WI38 (cell line): ENCODE results near the gene ALDH1B1.

Source experiments
- H3K4me3 ChIP-seq: 2 replicates; pipeline ENCODE4 v1.5.1; 2011; ENCODE audit warnings: low read depth, mild to moderate bottlenecking, control low read depth, low read length
- TF ChIP-seq, protein P1 (sequence below): IDR thresholded peaks from 2 replicates; pipeline ENCODE4 v1.5.1; 2012; ENCODE audit warnings: low read depth, mild to moderate bottlenecking, control low read depth, low read length

The ALDH1B1 gene

DNA sequence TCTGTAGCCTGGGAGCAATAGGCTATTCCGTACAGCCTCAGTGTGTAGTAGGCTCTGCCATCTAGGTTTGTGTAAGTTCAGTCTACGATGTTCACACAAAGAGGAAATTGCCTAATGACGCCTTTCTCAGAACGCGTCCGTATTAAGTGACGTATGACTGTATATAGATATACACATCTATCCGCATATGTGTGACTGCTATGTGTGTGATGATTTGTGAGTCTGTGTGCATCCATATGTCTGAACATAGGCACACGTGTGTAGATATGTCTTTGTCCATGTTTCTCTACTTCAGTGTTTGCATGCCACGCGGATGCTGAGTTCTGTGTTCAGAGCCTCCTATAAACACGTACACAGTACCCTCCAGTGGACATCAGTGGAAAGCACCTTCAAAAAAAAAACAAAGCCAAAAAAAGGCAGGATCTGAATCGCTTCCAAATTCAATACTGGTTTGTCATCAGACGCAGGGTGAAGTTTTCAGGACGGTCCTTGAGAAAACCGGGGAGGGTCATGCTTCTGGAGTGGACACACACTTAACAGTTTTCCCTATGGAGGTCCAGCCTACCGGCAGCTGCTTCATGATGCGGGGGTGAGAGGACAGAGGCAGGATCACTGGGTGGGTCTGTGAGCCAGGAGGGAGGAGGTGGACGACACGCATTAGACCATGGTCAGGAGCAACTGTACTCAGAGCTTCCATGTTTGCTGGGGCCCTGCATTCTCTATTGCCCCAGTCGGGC, 29.5 kb upstream of the ALDH1B1 start:
- peak overlapping the region; percentile 30; the same call in 1 of the 2 replicates for H3K4me3 ChIP-seq

GRCh38 chr9:38363589-38363925, 28.9 kb upstream of the ALDH1B1 start:
- H3K4me3 ChIP-seq: no peak overlapping the region
- TF ChIP-seq, protein P1, sequence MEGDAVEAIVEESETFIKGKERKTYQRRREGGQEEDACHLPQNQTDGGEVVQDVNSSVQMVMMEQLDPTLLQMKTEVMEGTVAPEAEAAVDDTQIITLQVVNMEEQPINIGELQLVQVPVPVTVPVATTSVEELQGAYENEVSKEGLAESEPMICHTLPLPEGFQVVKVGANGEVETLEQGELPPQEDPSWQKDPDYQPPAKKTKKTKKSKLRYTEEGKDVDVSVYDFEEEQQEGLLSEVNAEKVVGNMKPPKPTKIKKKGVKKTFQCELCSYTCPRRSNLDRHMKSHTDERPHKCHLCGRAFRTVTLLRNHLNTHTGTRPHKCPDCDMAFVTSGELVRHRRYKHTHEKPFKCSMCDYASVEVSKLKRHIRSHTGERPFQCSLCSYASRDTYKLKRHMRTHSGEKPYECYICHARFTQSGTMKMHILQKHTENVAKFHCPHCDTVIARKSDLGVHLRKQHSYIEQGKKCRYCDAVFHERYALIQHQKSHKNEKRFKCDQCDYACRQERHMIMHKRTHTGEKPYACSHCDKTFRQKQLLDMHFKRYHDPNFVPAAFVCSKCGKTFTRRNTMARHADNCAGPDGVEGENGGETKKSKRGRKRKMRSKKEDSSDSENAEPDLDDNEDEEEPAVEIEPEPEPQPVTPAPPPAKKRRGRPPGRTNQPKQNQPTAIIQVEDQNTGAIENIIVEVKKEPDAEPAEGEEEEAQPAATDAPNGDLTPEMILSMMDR: no peak

More for the DNA sequence above, 29.5 kb upstream of the ALDH1B1 start:
- TF ChIP-seq, protein P1: peak; percentile 54

GRCh38 chr9:38367898-38368297, 24.6 kb upstream of the ALDH1B1 start:
- no peak overlapping the region for H3K4me3 ChIP-seq
- TF ChIP-seq, protein P1: no peak

DNA sequence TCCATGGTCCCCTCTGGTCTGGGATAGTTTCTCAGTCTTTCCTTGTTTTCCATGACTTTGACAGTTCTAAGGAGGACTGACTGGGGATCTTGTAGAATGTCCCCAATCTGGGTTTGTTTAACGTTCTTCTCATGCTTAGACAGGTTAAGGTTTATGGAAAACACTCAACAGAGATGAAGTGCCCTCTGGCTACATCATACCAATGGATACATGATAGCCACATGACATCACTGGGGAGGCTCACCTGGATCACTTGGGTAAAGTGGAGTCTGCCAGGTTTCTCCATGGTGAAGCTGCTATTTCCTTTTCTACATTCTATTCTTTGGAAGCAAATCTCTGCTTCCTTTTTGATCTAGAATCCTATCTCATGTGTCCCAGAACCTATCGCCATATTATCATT, 23.8 kb upstream of the ALDH1B1 start:
- no peak overlapping the region for H3K4me3 ChIP-seq
- TF ChIP-seq, protein P1: no peak

GRCh38 chr9:38370176-38370575, 22.3 kb upstream of the ALDH1B1 start:
- TF ChIP-seq, protein P1: no peak

DNA sequence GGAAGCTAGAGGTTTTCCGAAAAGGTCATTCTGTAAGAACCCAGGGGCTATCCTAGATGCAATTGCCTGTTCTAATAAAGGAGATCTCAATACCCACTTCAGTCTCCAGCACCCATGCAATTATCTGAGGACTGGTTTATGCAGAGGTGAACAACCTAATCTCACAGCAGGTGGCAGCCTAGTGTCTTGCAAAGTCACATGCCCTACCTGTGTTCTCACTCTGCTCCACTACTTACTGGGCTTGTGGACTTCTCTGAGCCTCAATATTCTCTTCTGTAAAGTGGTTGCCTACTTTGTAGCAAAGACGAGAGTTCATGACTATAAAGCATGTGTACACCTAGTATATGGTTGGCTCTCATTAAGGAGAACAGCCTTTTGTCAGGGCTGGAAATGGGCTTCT, 21.0 kb upstream of the ALDH1B1 start:
- TF ChIP-seq, protein P1: no peak
- no peak overlapping the region for H3K4me3 ChIP-seq

More at GRCh38 chr9:38370176-38370575, 22.3 kb upstream of the ALDH1B1 start:
- no peak overlapping the region for H3K4me3 ChIP-seq

DNA sequence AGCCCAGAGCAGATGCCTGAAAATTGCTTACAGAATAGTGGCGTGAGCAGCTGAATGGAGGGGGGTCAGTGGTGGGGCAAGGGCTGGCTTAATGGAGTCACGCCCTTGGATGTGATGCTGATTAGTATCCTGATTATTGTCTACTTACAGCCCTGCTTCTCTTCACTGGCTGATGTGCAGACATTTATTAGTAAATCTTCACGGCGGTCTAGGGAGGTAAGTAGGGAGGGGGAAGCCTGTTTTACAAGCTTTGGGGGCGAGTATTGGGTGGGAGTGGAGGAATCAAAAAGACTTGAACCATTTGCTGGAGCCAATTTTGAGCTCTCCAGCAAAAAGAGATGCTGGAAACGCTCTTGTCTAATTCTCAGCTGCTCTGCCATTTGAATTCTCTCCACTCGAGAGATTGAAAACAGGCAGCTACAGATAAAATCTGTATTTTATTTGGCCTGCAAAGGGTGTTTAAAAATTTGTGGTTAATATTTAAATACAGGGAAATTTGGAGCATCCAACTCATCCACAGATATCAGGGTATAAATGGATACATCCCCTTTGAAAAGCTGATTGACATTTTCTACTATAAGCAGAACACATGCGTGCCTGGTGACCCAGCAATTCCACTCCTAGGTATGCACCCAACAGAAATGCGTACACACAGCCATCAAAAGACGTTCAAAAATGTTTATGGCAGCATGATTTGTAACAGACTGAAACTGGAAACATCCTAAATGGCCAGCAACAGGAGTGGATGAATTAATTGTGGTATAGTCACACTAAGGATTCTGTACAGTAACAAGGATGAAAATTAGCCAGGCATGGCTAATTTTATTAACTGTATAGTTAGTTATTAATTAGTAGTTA, 19.5 kb upstream of the ALDH1B1 start:
- H3K4me3 ChIP-seq: no peak overlapping the region
- TF ChIP-seq, protein P1: no peak
